Spleen (tissue), 11 donors: ENCODE measurements around the gene CEP170. TPM values are rescaled to one million over a fixed set of nuclear protein-coding genes. Genes with fewer than 3 reads are reported as not detected.
A peak's percentile ranks its signal among the peaks of the same experiment; 100 is the strongest.

ENCODE experiments used
- DNase-seq: peaks from one replicate; pipeline ENCODE4 v3.0.0-alpha.2; 2020
- H3K27ac ChIP-seq, 8 donors: fragments of 200-600 bp; sonication (generic) in 7 of 8; 1 replicate in 4 of 8; 2 replicates in 4 of 8; pipeline versions ENCODE4 v1.5.0 to v1.8.0; 2016 to 2021; ENCODE audit warnings: inconsistent platforms in 4 of 8, mild to moderate bottlenecking in 4 of 8, moderate library complexity in 1 of 8
- H3K27me3 ChIP-seq, 7 donors: fragments of 200-600 bp; sonication (generic) in 6 of 7; replicated peaks in 1 of 7; 1 replicate in 4 of 7; 2 replicates in 3 of 7; pipeline versions ENCODE4 v1.5.0 to v1.8.0; 2016 to 2021; ENCODE audit warnings: inconsistent platforms in 3 of 7, mild to moderate bottlenecking in 1 of 7
- H3K36me3 ChIP-seq, 6 donors: fragments of 200-600 bp; sonication (generic) in 5 of 6; 1 replicate in 4 of 6; 2 replicates in 2 of 6; pipeline versions ENCODE4 v1.5.0 to v1.8.0; 2016 to 2021; ENCODE audit warnings: inconsistent platforms in 2 of 6
- H3K4me1 ChIP-seq, 6 donors: fragments of 200-600 bp; sonication (generic) in 5 of 6; 1 replicate in 3 of 6; 2 replicates in 3 of 6; pipeline versions ENCODE4 v1.5.0 to v1.8.0; 2016 to 2021; ENCODE audit warnings: inconsistent platforms in 3 of 6
- H3K4me3 ChIP-seq, 8 donors: fragments of 200-600 bp; sonication (generic) in 7 of 8; 1 replicate in 4 of 8; 2 replicates in 4 of 8; pipeline versions ENCODE4 v1.5.0 to v1.8.0; 2016 to 2021; ENCODE audit warnings: inconsistent platforms in 4 of 8, mild to moderate bottlenecking in 4 of 8, moderate library complexity in 2 of 8
- H3K9me3 ChIP-seq, 8 donors: fragments of 200-600 bp; sonication (generic) in 7 of 8; 1 replicate in 4 of 8; 2 replicates in 4 of 8; pipeline versions ENCODE4 v1.5.0 to v1.8.0; 2016 to 2021; ENCODE audit warnings: inconsistent platforms in 4 of 8
- CTCF ChIP-seq, 11 experiments: fragments of 200-600 bp in 7 of 11; fragments of 450-650 bp in 4 of 11; sonication (generic) in 4 of 11; IDR thresholded peaks in 8 of 11; conservative IDR thresholded peaks in 3 of 11; 1 replicate in 7 of 11; 2 replicates in 4 of 11; pipeline versions ENCODE4 v1.4.0 to v1.8.0; 2016 to 2021; ENCODE audit warnings: antibody characterized with exemption in 11 of 11, inconsistent platforms in 4 of 11, mild to moderate bottlenecking in 1 of 11
- POLR2A ChIP-seq, 3 donors: fragments of 450-650 bp; IDR thresholded peaks; one replicate each; pipeline ENCODE4 v1.5.1; 2017; ENCODE audit warnings: antibody characterized with exemption in 3 of 3, mild to moderate bottlenecking in 1 of 3
- POLR2AphosphoS5 ChIP-seq, 3 donors: sonication (generic); formaldehyde crosslinking; IDR thresholded peaks; one replicate each; pipeline ENCODE4 v1.5.1; 2017; ENCODE audit warnings: antibody characterized with exemption in 3 of 3
- WGBS, 5 donors: extraction: QIAGEN DNeasy Blood & Tissue Kit in 3 of 5; methylation state at CpG; one replicate each; pipeline versions ENCODE4 v1.1.5 to v1.1.7; 2013 to 2018; 5-methylcytosine and 5-hydroxymethylcytosine counted together
- intact Hi-C: fragments of 100-400 bp; cut with DNase I; formaldehyde crosslinking; loops from one replicate; pipeline ENCODE4 v1.15.0; 2023; ENCODE audit warnings: low total_unique reads
- polyA plus RNA-seq, 3 donors: library from polyadenylated mRNA; stranded (reverse); fragments of 200-250 nt; gene quantifications; one replicate each; pipeline ENCODE4 v1.2.1, GENCODE V29; 2013
- total RNA-seq, 7 donors: library from RNA; depleted of rRNA in 3 of 7; stranded (reverse); fragments of >200 nt in 3 of 7; fragmentation: NEBNext Ultra II Directional in 4 of 7; extraction: Animal tissue kit (Norgen Biotek cat#: 25700) in 4 of 7; gene quantifications; one replicate each; pipeline versions ENCODE4 v1.1.0 to v1.2.1, GENCODE V29; 2016 to 2021
- donor health status: healthy with polysubstance abuse.
- donor health status: DM: no; HTN: no; CAD: no; lungs with moderate emphysema.
- donor health status: DM: no; HTN: no; CAD: no.
- donor health status: Bipolar disorder and iron deficiency.
- donor health status: healthy.
- donor health status: DM: no; HTN: no; CAD: no.
- donor health status: DM: yes; HTN: yes; CAD: no.

The CEP170 gene
- total and polyA plus RNA-seq, 10 donors = 17.3 to 92.8 (median 73.5) TPM

- peak overlapping the region in 2 of 8 donors; percentile 79 to 86 for H3K4me3 ChIP-seq
- no peak for DNase-seq
Measured at GRCh38 chr1:243257189-243257588, 2.1 kb upstream of the CEP170 start.

GRCh38 chr1:243256590-243256989, 1.5 kb upstream of the CEP170 start:
- H3K36me3 ChIP-seq = no peaks in the 10 kb centered on the region
- WGBS, 5 donors = 28 to 48% (median 37%) methylated on average over 2 of the region's 2 CpGs
- peak overlapping the region; percentile 97 to 99 (median 98) for H3K27ac ChIP-seq
- no peaks in the 10 kb centered on the region for H3K27me3 ChIP-seq
- H3K4me3 ChIP-seq = peak overlapping the region; percentile 44 to 97 (median 80)
- peaks cover 22 to 69% (median 46%) of the 10 kb centered on the region in 6 donors for H3K4me1 ChIP-seq
- no peak for DNase-seq
- TF ChIP-seq POLR2AphosphoS5 (IDR thresholded peaks at IDR 0.05) (no peak), POLR2A (IDR thresholded peaks at IDR 0.05) (no peak), CTCF (IDR thresholded peaks at IDR 0.05 in 8 of 11, conservative IDR thresholded peaks at IDR 0.05 in 3 of 11) (no peak)
- H3K9me3 ChIP-seq = no peaks in the 10 kb centered on the region
- intact Hi-C loops = no loop called here

More at GRCh38 chr1:243257189-243257588, 2.1 kb upstream of the CEP170 start:
- Histone ChIP-seq H3K27me3 (no peaks in the 10 kb centered on the region), H3K36me3 (no peaks in the 10 kb centered on the region), H3K27ac (peak overlapping the region in 1 of 8 donors; percentile 99), H3K4me1 (peaks cover 22 to 63% (median 40%) of the 10 kb centered on the region in 6 donors), H3K9me3 (no peaks in the 10 kb centered on the region)
- WGBS, 5 donors = 84 to 98% (median 88%) methylated on average over 1 of the region's 1 CpG
- TF ChIP-seq CTCF (IDR thresholded peaks at IDR 0.05 in 8 of 11, conservative IDR thresholded peaks at IDR 0.05 in 3 of 11) (no peak), POLR2A (IDR thresholded peaks at IDR 0.05) (no peak), POLR2AphosphoS5 (IDR thresholded peaks at IDR 0.05) (no peak)
- intact Hi-C loops = no loop called here

- H3K9me3 ChIP-seq = no peaks in the 10 kb centered on the region
- TF ChIP-seq POLR2AphosphoS5 (IDR thresholded peaks at IDR 0.05) (peak; percentile 91 to 94 (median 93)), POLR2A (IDR thresholded peaks at IDR 0.05) (peak in 2 of 3 donors; percentile 21 to 48), CTCF (IDR thresholded peaks at IDR 0.05 in 8 of 11, conservative IDR thresholded peaks at IDR 0.05 in 3 of 11) (no peak)
- DNase-seq = peak; percentile 98
- no peaks in the 10 kb centered on the region for H3K36me3 ChIP-seq
- peak within 1 kb of the TSS; percentile 44 to 97 (median 80) for H3K4me3 ChIP-seq
- H3K27ac ChIP-seq = peak within 1 kb of the TSS; percentile 97 to 99 (median 98)
- H3K4me1 ChIP-seq = peaks cover 22 to 73% (median 52%) of the 10 kb centered on the region in 6 donors
- intact Hi-C loops = no loop called here
- 0 to 1% (median 0%) methylated on average over 12 to 32 of the region's 32 CpGs for WGBS, 5 donors
- no peaks in the 10 kb centered on the region for H3K27me3 ChIP-seq
Measured at GRCh38 chr1:243255791-243256512, 871 bp upstream of the CEP170 start, which contains the start of gene SDCCAG8. Gene SDCCAG8, plus strand, starts transcription at chr1:243256041. Its CDS starts 133 bp downstream, at chr1:243256174.

- H3K9me3 ChIP-seq = no peaks in the 10 kb centered on the region
- peaks cover 22 to 81% (median 54%) of the 10 kb centered on the region in 6 donors for H3K4me1 ChIP-seq
- H3K4me3 ChIP-seq = peak overlapping the region; percentile 44 to 97 (median 80)
- intact Hi-C loops = no loop called here
- 0 to 1% (median 1%) methylated on average over 19 to 50 of the region's 50 CpGs for WGBS, 5 donors
- no peak for DNase-seq
- H3K27ac ChIP-seq = peak overlapping the region; percentile 97 to 99 (median 98)
- no peaks in the 10 kb centered on the region for H3K27me3 ChIP-seq
- TF ChIP-seq POLR2AphosphoS5 (IDR thresholded peaks at IDR 0.05) (peak in 2 of 3 donors; percentile 63 to 67), POLR2A (IDR thresholded peaks at IDR 0.05) (no peak)
- H3K36me3 ChIP-seq = no peaks in the 10 kb centered on the region
Measured at GRCh38 chr1:243254233-243254926, 701 bp downstream of the CEP170 start.
